HEK293 (cell line): ENCODE data around the gene PTPN4.
A peak's percentile ranks its signal among the peaks of the same experiment; 100 is the strongest.

Experiments used
- CTCF ChIA-PET: fragments of 350-600 bp; formaldehyde crosslinking; extraction: SDS; loops from one replicate; lab custom pipeline; 2021; ENCODE audit warnings: antibody characterized with exemption; lab: Yijun Ruan, JAX
- POLR2A ChIA-PET: fragments of 300-600 bp; formaldehyde crosslinking; extraction: SDS; loops from one replicate; lab custom pipeline; 2020; ENCODE audit warnings: antibody characterized with exemption, inconsistent platforms; lab: Yijun Ruan, JAX
- H3K27ac ChIP-seq: fragments of 200-500 bp; sonication (Bioruptor generic); 2 replicates; pipeline ENCODE4 v1.5.1; 2014; ENCODE audit warnings: low read depth, low read length, control low read depth, inconsistent platforms; ENCODE audit errors: extremely low read depth
- H3K36me3 ChIP-seq, 2 experiments: fragments of 200-500 bp in 1 of 2; sonication (Bioruptor generic) in 1 of 2; 1 replicate in 1 of 2; 2 replicates in 1 of 2; pipeline ENCODE4 v1.5.1; 2014 to 2017; ENCODE audit warnings: inconsistent platforms in 2 of 2, low read length in 2 of 2; ENCODE audit not compliant: control insufficient read depth in 2 of 2, insufficient read depth in 1 of 2
- H3K4me1 ChIP-seq: fragments of 200-500 bp; sonication (Bioruptor generic); 2 replicates; pipeline ENCODE4 v1.5.1; 2014; ENCODE audit warnings: mild to moderate bottlenecking, low read length, inconsistent platforms; ENCODE audit not compliant: control insufficient read depth, insufficient read depth
- H3K4me3 ChIP-seq: 2 replicates; pipeline ENCODE4 v1.5.1; 2011; ENCODE audit warnings: low read depth, mild to moderate bottlenecking, control low read depth, low read length, moderate library complexity
- H3K9me3 ChIP-seq: fragments of 200-500 bp; sonication (Bioruptor generic); 2 replicates; pipeline ENCODE4 v1.5.1; 2014; ENCODE audit warnings: low read depth, low read length, inconsistent platforms; ENCODE audit not compliant: control insufficient read depth, insufficient read depth
- ZBTB1 ChIP-seq: fragments of 450-650 bp; formaldehyde crosslinking; IDR thresholded peaks from 2 replicates; pipeline ENCODE4 v1.5.1; 2016; ENCODE audit warnings: missing biosample characterization, missing genetic modification characterization
- ZBTB48 ChIP-seq: fragments of 450-650 bp; formaldehyde crosslinking; IDR thresholded peaks from 2 replicates; pipeline ENCODE4 v1.5.1; 2016; ENCODE audit warnings: missing biosample characterization, missing genetic modification characterization
- ZEB2 ChIP-seq: fragments of 450-650 bp; formaldehyde crosslinking; IDR thresholded peaks from 2 replicates; pipeline ENCODE4 v1.5.1; 2016; ENCODE audit warnings: missing biosample characterization, missing genetic modification characterization
- ZFP41 ChIP-seq: fragments of 450-650 bp; formaldehyde crosslinking; IDR thresholded peaks from 2 replicates; pipeline ENCODE4 v1.5.1; 2016; ENCODE audit warnings: missing biosample characterization, missing genetic modification characterization, borderline replicate concordance
- ZNF2 ChIP-seq: fragments of 450-650 bp; formaldehyde crosslinking; IDR thresholded peaks from 2 replicates; pipeline ENCODE4 v1.5.1; 2016; ENCODE audit warnings: missing biosample characterization, missing genetic modification characterization
- ZNF214 ChIP-seq: fragments of 450-650 bp; formaldehyde crosslinking; IDR thresholded peaks from 2 replicates; pipeline ENCODE4 v1.5.1; 2017; ENCODE audit warnings: missing biosample characterization, mild to moderate bottlenecking, missing genetic modification characterization, borderline replicate concordance
- ZNF223 ChIP-seq: fragments of 450-650 bp; formaldehyde crosslinking; IDR thresholded peaks from 2 replicates; pipeline ENCODE4 v1.5.1; 2016; ENCODE audit warnings: missing biosample characterization, missing genetic modification characterization
- ZNF341 ChIP-seq: fragments of 450-650 bp; formaldehyde crosslinking; IDR thresholded peaks from 2 replicates; pipeline ENCODE4; 2016; ENCODE audit warnings: low read depth, missing biosample characterization, missing genetic modification characterization
- ZNF544 ChIP-seq: fragments of 450-650 bp; formaldehyde crosslinking; IDR thresholded peaks from 2 replicates; pipeline ENCODE4 v1.5.0; 2017; ENCODE audit warnings: missing biosample characterization, missing genetic modification characterization
- ZNF670 ChIP-seq: fragments of 450-650 bp; formaldehyde crosslinking; IDR thresholded peaks from 2 replicates; pipeline ENCODE4 v1.5.1; 2016; ENCODE audit warnings: missing biosample characterization, missing genetic modification characterization, low read depth
- ZNF830 ChIP-seq: fragments of 450-650 bp; IDR thresholded peaks from 2 replicates; pipeline ENCODE4 v1.5.0; 2018; ENCODE audit warnings: missing biosample characterization, missing genetic modification characterization, low read depth, mild to moderate bottlenecking, moderate library complexity
- TF ChIP-seq, protein P1 (sequence below): fragments of 450-650 bp; formaldehyde crosslinking; IDR thresholded peaks from 2 replicates; pipeline ENCODE4 v1.5.1; 2016; ENCODE audit warnings: missing biosample characterization, missing genetic modification characterization
- TF ChIP-seq, protein P2 (sequence below): fragments of 450-650 bp; formaldehyde crosslinking; conservative IDR thresholded peaks from 2 replicates; pipeline ENCODE4 v1.5.1; 2016; ENCODE audit warnings: low read depth, missing biosample characterization, missing genetic modification characterization
- TF ChIP-seq, protein P3 (sequence below): fragments of 450-650 bp; formaldehyde crosslinking; IDR thresholded peaks from 2 replicates; pipeline ENCODE4 v1.5.1; 2016; ENCODE audit warnings: missing biosample characterization, missing genetic modification characterization

PTPN4 gene

DNA sequence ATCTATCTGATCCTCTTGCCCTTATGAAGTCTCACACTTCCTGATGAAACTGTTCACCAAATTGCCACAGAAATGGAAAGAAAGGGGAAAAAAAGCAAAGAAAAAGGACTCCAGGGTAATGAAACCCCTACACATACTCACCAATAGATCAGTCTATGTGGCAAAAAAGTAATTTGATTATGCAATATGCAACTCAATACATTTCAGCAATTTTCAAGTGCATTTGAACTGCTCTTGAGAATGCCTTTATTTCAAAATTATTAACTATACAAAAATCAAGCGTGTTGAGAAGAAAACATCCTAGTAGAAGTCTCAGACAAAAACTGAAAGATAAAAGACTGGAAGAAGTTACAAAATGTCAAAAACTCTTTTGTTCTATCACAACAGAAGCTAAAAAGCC, 32.2 kb upstream of the PTPN4 start:
- no peaks in the 10 kb centered on the region for H3K36me3 ChIP-seq
- TF ChIP-seq, protein P1, sequence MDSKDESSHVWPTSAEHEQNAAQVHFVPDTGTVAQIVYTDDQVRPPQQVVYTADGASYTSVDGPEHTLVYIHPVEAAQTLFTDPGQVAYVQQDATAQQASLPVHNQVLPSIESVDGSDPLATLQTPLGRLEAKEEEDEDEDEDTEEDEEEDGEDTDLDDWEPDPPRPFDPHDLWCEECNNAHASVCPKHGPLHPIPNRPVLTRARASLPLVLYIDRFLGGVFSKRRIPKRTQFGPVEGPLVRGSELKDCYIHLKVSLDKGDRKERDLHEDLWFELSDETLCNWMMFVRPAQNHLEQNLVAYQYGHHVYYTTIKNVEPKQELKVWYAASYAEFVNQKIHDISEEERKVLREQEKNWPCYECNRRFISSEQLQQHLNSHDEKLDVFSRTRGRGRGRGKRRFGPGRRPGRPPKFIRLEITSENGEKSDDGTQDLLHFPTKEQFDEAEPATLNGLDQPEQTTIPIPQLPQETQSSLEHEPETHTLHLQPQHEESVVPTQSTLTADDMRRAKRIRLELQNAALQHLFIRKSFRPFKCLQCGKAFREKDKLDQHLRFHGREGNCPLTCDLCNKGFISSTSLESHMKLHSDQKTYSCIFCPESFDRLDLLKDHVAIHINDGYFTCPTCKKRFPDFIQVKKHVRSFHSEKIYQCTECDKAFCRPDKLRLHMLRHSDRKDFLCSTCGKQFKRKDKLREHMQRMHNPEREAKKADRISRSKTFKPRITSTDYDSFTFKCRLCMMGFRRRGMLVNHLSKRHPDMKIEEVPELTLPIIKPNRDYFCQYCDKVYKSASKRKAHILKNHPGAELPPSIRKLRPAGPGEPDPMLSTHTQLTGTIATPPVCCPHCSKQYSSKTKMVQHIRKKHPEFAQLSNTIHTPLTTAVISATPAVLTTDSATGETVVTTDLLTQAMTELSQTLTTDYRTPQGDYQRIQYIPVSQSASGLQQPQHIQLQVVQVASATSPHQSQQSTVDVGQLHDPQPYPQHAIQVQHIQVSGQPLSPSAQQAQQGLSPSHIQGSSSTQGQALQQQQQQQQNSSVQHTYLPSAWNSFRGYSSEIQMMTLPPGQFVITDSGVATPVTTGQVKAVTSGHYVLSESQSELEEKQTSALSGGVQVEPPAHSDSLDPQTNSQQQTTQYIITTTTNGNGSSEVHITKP (tag by site-specific recombination), result peak; percentile 65
- no peak for TF ChIP-seq ZNF2 (tag by site-specific recombination)
- no peaks in the 10 kb centered on the region for H3K9me3 ChIP-seq
- ChIA-PET CTCF (interaction anchor here (1.5 kb wide), 1 partner anchor 25 kb away, joined by 4 read pairs; no protein-coding TSS in a partner anchor), POLR2A (no interaction called here)
- H3K4me3 ChIP-seq, result no peak overlapping the region
- H3K27ac ChIP-seq, result no peak overlapping the region
- no peaks in the 10 kb centered on the region for H3K4me1 ChIP-seq

DNA sequence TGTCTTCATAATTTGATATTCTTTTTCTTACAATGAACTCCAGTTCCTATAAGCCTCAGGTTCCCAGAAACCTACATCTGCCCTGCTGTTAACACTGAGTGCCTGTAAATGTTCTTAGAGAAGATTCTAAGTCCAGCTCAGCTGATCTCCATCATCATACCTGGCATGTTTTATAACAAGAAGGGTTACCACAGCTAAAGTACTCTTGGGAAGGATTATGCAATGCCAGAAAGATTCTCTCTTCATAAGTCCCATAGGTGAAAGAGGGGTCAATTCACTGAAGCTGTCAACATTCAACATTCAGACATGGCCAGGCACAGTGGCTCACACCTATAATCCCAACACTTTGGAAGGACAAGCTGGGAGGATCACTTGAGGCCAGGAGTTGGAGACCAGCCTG, 31.3 kb upstream of the PTPN4 start:
- ChIA-PET POLR2A (no interaction called here), CTCF (interaction anchor here (1.5 kb wide), 1 partner anchor 25 kb away, joined by 4 read pairs; no protein-coding TSS in a partner anchor)
- Histone ChIP-seq H3K4me1 (no peaks in the 10 kb centered on the region), H3K36me3 (no peaks in the 10 kb centered on the region), H3K9me3 (no peaks in the 10 kb centered on the region), H3K27ac (no peak overlapping the region), H3K4me3 (no peak overlapping the region)
- no peak for TF ChIP-seq ZBTB48 (tag by site-specific recombination)
- no peak for TF ChIP-seq ZNF670 (tag by site-specific recombination)
- TF ChIP-seq ZEB2 (tag by site-specific recombination), result no peak
- no peak for TF ChIP-seq ZBTB1 (tag by site-specific recombination)
- no peak for TF ChIP-seq ZNF544
- TF ChIP-seq ZFP41, result no peak
- TF ChIP-seq, protein P2, sequence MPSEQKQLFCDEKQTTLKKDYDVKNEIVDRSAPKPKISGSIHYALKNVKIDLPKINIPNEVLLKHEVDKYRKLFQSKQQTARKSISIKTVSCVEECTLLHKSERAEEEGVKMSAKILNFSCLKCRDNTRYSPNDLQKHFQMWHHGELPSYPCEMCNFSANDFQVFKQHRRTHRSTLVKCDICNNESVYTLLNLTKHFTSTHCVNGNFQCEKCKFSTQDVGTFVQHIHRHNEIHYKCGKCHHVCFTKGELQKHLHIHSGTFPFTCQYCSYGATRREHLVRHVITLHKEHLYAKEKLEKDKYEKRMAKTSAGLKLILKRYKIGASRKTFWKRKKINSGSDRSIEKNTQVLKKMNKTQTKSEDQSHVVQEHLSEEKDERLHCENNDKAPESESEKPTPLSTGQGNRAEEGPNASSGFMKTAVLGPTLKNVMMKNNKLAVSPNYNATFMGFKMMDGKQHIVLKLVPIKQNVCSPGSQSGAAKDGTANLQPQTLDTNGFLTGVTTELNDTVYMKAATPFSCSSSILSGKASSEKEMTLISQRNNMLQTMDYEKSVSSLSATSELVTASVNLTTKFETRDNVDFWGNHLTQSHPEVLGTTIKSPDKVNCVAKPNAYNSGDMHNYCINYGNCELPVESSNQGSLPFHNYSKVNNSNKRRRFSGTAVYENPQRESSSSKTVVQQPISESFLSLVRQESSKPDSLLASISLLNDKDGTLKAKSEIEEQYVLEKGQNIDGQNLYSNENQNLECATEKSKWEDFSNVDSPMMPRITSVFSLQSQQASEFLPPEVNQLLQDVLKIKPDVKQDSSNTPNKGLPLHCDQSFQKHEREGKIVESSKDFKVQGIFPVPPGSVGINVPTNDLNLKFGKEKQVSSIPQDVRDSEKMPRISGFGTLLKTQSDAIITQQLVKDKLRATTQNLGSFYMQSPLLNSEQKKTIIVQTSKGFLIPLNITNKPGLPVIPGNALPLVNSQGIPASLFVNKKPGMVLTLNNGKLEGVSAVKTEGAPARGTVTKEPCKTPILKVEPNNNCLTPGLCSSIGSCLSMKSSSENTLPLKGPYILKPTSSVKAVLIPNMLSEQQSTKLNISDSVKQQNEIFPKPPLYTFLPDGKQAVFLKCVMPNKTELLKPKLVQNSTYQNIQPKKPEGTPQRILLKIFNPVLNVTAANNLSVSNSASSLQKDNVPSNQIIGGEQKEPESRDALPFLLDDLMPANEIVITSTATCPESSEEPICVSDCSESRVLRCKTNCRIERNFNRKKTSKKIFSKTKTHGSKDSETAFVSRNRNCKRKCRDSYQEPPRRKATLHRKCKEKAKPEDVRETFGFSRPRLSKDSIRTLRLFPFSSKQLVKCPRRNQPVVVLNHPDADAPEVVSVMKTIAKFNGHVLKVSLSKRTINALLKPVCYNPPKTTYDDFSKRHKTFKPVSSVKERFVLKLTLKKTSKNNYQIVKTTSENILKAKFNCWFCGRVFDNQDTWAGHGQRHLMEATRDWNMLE, result no peak
- no peak for TF ChIP-seq ZNF341 (tag by site-specific recombination)
- no peak for TF ChIP-seq ZNF223 (tag by site-specific recombination)
- TF ChIP-seq, protein P3, sequence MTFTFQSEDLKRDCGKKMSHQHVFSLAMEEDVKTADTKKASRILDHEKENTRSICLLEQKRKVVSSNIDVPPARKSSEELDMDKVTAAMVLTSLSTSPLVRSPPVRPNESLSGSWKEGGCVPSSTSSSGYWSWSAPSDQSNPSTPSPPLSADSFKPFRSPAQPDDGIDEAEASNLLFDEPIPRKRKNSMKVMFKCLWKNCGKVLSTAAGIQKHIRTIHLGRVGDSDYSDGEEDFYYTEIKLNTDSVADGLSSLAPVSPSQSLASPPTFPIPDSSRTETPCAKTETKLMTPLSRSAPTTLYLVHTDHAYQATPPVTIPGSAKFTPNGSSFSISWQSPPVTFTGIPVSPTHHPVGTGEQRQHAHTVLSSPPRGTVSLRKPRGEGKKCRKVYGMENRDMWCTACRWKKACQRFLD (tag by site-specific recombination), result no peak
- no peak for TF ChIP-seq ZNF214
- no peak for TF ChIP-seq ZNF830
